ENCODE measurements around the gene EVA1B. TPM values are rescaled to one million over a fixed set of nuclear protein-coding genes. Genes with fewer than 3 reads are reported as not detected.

Gene EVA1B, protein sequence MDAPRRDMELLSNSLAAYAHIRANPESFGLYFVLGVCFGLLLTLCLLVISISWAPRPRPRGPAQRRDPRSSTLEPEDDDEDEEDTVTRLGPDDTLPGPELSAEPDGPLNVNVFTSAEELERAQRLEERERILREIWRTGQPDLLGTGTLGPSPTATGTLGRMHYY
- 100 to 1,000 TPM; 107 to 189 TPM for total RNA-seq

DNA sequence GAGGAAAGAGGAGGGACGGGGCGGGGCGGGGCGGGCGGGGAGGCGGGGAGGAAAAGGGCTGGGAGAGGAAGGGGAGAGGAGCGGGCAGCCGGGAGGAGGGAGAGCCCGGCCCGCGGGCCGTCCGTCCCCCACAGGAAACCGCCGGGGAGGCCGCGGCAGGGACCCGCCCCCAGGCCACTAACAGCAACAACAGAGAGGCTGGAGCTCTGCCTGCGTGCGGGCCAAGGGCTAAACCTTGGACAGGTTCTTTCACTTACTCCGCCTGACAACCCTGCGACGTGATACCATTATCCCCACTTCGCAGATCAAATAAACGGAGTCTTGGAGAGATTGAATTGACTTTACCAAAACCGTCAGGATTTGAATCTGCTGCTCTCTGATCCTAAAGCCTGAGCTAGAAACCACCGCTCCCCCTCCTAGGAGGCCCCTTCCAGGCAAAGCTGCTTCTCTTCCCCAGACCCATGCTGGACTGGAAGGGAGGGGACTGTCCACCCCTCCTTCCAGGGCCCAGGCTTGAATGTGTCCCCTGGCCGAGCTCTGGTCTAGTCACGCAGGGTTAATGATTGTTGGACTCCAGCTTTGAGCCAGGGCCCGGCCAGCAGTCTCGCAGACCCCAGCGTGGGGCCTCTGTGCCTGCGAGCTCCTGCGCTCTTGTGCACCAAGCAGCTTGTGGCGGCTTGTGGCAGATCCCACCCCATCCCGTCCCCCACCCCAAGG lies at the start of gene EVA1B:
TSS of gene EVA1B (minus strand) at position 10 of the 717 bp plus-strand sequence. CDS start 608 bp downstream, outside the sequence.
- Histone ChIP-seq H3K27me3 (replicated peaks; ENCODE audit: insufficient read depth) (no peaks in the 10 kb centered on the region), H3K27ac (peak within 1 kb of the TSS; percentile 87 to 99), H3K36me3 (no peaks in the 10 kb centered on the region), H3K9me3 (no peaks in the 10 kb centered on the region), H3K4me3 (peak within 1 kb of the TSS; percentile 99), H3K4me1 (ENCODE audit: control insufficient read depth in 1 of 2, low read depth in 2 of 2) (peaks cover 25 to 35% of the 10 kb centered on the region in 2 donors)
- DNase-seq (ENCODE audit: low spot score) (no peak), ATAC-seq (ENCODE audit: insufficient number of reproducible peaks, low FRiP score, low read depth) (peak; percentile 36)
- TF ChIP-seq, protein P1, sequence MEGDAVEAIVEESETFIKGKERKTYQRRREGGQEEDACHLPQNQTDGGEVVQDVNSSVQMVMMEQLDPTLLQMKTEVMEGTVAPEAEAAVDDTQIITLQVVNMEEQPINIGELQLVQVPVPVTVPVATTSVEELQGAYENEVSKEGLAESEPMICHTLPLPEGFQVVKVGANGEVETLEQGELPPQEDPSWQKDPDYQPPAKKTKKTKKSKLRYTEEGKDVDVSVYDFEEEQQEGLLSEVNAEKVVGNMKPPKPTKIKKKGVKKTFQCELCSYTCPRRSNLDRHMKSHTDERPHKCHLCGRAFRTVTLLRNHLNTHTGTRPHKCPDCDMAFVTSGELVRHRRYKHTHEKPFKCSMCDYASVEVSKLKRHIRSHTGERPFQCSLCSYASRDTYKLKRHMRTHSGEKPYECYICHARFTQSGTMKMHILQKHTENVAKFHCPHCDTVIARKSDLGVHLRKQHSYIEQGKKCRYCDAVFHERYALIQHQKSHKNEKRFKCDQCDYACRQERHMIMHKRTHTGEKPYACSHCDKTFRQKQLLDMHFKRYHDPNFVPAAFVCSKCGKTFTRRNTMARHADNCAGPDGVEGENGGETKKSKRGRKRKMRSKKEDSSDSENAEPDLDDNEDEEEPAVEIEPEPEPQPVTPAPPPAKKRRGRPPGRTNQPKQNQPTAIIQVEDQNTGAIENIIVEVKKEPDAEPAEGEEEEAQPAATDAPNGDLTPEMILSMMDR (IDR thresholded peaks at IDR 0.05) = no peak

DNA sequence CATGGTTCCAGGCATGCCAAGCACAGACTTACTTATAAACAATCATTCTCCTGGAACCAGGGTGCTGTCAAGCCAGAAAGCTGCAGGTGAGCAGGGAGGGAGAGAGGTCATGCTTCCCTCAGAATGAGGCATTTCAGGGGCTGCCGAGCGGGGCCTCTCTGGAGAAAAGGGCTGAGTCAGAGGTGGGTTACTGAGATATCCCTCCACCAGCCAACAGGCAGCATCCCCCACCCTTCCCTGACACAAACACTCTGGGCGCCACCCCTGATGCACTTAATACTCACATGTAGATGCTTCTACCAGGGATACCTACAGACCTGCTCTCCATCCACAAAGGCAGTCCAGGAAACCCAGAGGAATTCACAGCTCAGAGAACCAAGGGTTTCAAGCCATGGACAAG lies 49.2 kb upstream of the EVA1B start:
- ATAC-seq (ENCODE audit: insufficient number of reproducible peaks, low FRiP score, low read depth) (no peak), DNase-seq (ENCODE audit: low spot score) (no peak)
- Histone ChIP-seq H3K4me3 (no peak overlapping the region), H3K36me3 (no peaks in the 10 kb centered on the region), H3K4me1 (ENCODE audit: control insufficient read depth in 1 of 2, low read depth in 2 of 2) (peaks cover 39 to 69% of the 10 kb centered on the region in 2 donors), H3K27ac (peak overlapping the region; percentile 88 to 96), H3K27me3 (replicated peaks; ENCODE audit: insufficient read depth) (no peaks in the 10 kb centered on the region), H3K9me3 (no peaks in the 10 kb centered on the region)
- TF ChIP-seq, protein P1 (IDR thresholded peaks at IDR 0.05) = no peak

DNA sequence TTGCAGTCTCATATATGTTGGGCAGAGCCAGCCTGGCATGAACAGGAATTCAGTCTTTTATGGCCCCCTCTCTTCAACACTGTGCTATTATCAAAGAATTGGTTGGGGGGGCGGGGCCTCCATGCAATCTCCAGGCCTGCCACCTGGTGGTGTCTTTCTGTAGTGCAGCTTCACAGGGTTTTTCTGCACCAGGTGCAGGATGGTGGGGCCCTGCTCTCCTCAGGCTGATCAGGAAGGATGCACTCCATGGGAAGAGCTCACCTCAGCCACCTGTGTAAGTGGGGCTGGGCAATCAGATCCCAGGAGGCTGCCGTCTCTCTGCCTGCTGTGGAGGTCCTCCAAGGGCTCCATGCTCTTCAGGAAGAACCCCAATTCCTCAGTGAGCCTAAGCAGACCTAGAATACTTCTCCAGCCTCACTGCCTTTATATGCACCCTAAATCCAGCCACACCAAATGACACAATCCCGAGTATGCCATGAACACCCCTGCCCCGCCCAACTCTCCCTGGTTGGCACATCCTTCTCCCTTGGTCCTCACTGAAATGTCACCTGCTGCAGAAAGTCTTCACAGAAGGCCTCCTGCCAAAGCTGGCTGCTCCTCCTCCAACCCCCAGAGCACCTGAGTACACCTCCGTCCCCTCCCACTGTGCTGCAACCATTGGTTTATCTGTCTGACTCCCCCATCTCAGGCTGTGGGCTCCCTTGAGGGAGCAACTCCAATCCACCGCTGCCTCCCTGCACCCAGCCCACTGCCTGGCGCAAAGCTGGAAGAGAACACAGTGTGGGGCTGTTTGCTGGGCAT lies 45.8 kb upstream of the EVA1B start:
- DNase-seq (ENCODE audit: low spot score) = peak; percentile 58
- no peak overlapping the region for H3K27ac ChIP-seq

DNA sequence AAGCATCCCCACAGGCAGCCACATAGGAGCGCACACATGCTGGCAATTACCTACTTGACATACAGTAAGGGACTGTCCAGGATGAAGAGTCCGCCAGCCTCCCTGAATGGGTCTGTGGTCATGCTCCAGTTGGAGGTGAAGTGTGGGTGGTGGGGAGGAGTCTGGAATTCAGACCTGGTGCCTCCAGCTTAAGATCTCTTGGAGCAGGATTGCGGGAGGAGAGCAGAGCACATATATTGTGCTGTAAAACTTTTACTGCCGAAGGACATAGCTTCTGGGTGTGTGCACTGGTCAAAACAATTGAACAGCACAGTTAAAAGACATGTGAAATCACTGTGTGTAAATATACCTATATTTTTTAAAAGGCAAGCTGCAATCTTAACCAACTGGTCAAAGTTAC lies 44.4 kb upstream of the EVA1B start:
- no peaks in the 10 kb centered on the region for H3K27me3 ChIP-seq (replicated peaks; ENCODE audit: insufficient read depth)
- H3K27ac ChIP-seq = no peak overlapping the region
- H3K9me3 ChIP-seq = no peaks in the 10 kb centered on the region
- ATAC-seq (ENCODE audit: insufficient number of reproducible peaks, low FRiP score, low read depth) (no peak), DNase-seq (ENCODE audit: low spot score) (no peak)
- TF ChIP-seq, protein P1 (IDR thresholded peaks at IDR 0.05) = no peak
- no peak overlapping the region for H3K4me3 ChIP-seq
- peaks cover 3% of the 10 kb centered on the region for H3K36me3 ChIP-seq
- H3K4me1 ChIP-seq (ENCODE audit: control insufficient read depth in 1 of 2, low read depth in 2 of 2) = peaks cover 23 to 43% of the 10 kb centered on the region in 2 donors

More for the DNA sequence above, 45.8 kb upstream of the EVA1B start:
- H3K27me3 ChIP-seq (replicated peaks; ENCODE audit: insufficient read depth) = no peaks in the 10 kb centered on the region
- TF ChIP-seq, protein P1 (IDR thresholded peaks at IDR 0.05) = peak; percentile 97
- H3K4me3 ChIP-seq = no peak overlapping the region
- peak; percentile 22 for ATAC-seq (ENCODE audit: insufficient number of reproducible peaks, low FRiP score, low read depth)
- H3K36me3 ChIP-seq = no peaks in the 10 kb centered on the region
- no peaks in the 10 kb centered on the region for H3K9me3 ChIP-seq
- peaks cover 38 to 58% of the 10 kb centered on the region in 2 donors for H3K4me1 ChIP-seq (ENCODE audit: control insufficient read depth in 1 of 2, low read depth in 2 of 2)

DNA sequence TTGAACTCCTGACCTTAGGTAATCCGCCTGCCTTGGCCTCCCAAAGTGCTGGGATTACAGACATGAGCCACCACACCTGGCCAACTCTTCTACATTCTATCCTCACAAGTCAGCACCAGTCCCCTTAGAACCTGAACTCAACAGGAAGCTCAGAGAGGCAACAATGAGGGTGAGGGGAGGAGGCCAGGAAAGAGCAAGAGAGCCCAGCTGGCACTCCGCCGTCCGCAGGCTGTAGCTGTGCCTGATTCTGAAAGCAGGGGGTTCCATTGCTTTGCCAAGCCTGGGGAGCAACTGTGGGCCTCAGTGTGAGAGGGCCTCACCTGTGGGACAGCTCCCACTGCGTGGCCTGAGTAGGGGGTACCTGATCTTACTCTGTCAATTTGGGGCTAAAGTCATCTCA lies 43.6 kb upstream of the EVA1B start:
- no peak for ATAC-seq (ENCODE audit: insufficient number of reproducible peaks, low FRiP score, low read depth)
- Histone ChIP-seq H3K4me3 (no peak overlapping the region), H3K4me1 (ENCODE audit: control insufficient read depth in 1 of 2, low read depth in 2 of 2) (peaks cover 18 to 37% of the 10 kb centered on the region in 2 donors), H3K36me3 (peaks cover 5% of the 10 kb centered on the region), H3K27me3 (replicated peaks; ENCODE audit: insufficient read depth) (no peaks in the 10 kb centered on the region), H3K27ac (no peak overlapping the region), H3K9me3 (no peaks in the 10 kb centered on the region)
- TF ChIP-seq, protein P1 (IDR thresholded peaks at IDR 0.05) = no peak
- no peak for DNase-seq (ENCODE audit: low spot score)
